OCI-LY3 (cell line): ENCODE measurements around the gene AFMID.

ENCODE experiments used
- CTCF ChIP-seq: fragments of 200-600, 300-600 bp; sonication (generic); IDR thresholded peaks from 2 replicates; pipeline ENCODE4 v1.5.1; 2014; ENCODE audit warnings: antibody characterized with exemption, low read length, low read depth
- EZH2phosphoT487 ChIP-seq: fragments of 200-600 bp; shearing (Covaris generic); IDR thresholded peaks from 2 replicates; pipeline ENCODE4 v1.6.1; 2018; ENCODE audit warnings: antibody characterized with exemption, mixed run types, low read depth

- TF ChIP-seq CTCF, result no peak
- no peak for TF ChIP-seq EZH2phosphoT487
Measured at GRCh38 chr17:78146471-78146869, 40.7 kb upstream of the AFMID start.
